Neutrophil (primary cell): ENCODE measurements around the gene NECTIN3.

ENCODE experiments used
- H3K27ac ChIP-seq: fragments of 200-600 bp; sonication (generic); 2 replicates; pipeline ENCODE4 v1.5.1; 2016; ENCODE audit warnings: mild to moderate bottlenecking, moderate library complexity
- H3K27me3 ChIP-seq: fragments of 200-600 bp; sonication (generic); 2 replicates; pipeline ENCODE4 v1.6.0; 2016; ENCODE audit warnings: mild to moderate bottlenecking
- H3K36me3 ChIP-seq: fragments of 200-600 bp; sonication (generic); 2 replicates; pipeline ENCODE4 v1.5.1; 2017
- H3K4me1 ChIP-seq, 2 experiments: fragments of 200-600 bp in 1 of 2; sonication (generic) in 1 of 2; 1 replicate in 1 of 2; 2 replicates in 1 of 2; pipeline versions ENCODE4 v1.5.1 to v1.6.1; 2013 to 2016; ENCODE audit warnings: low read depth in 1 of 2, low read length in 1 of 2, mild to moderate bottlenecking in 1 of 2, moderate library complexity in 1 of 2; ENCODE audit not compliant: control insufficient read depth in 1 of 2, insufficient read depth in 1 of 2
- H3K4me3 ChIP-seq, 2 experiments: fragments of 200-600 bp in 1 of 2; sonication (generic) in 1 of 2; 1 replicate in 1 of 2; 2 replicates in 1 of 2; pipeline ENCODE4 v1.5.1; 2013 to 2016; ENCODE audit warnings: low read depth in 1 of 2, low read length in 1 of 2, mild to moderate bottlenecking in 1 of 2, moderate library complexity in 1 of 2
- H3K9me3 ChIP-seq: fragments of 200-600 bp; sonication (generic); 2 replicates; pipeline ENCODE4 v1.5.1; 2016
- CTCF ChIP-seq: fragments of 200-600 bp; sonication (generic); IDR thresholded peaks from 2 replicates; pipeline ENCODE4 v1.5.1; 2016; ENCODE audit warnings: antibody characterized with exemption

Gene NECTIN3

GRCh38 chr3:111106993-111107661, 35.5 kb downstream of the NECTIN3 start:
- Histone ChIP-seq H3K27ac (no peak overlapping the region), H3K4me1 (no peaks in the 10 kb centered on the region)
- TF ChIP-seq CTCF: no peak

GRCh38 chr3:111107662-111108035, 36.0 kb downstream of the NECTIN3 start:
- Histone ChIP-seq H3K4me3 (no peak overlapping the region), H3K9me3 (no peaks in the 10 kb centered on the region), H3K27me3 (no peaks in the 10 kb centered on the region), H3K27ac (no peak overlapping the region), H3K36me3 (no peaks in the 10 kb centered on the region), H3K4me1 (no peaks in the 10 kb centered on the region)
- TF ChIP-seq CTCF: no peak

More at GRCh38 chr3:111106993-111107661, 35.5 kb downstream of the NECTIN3 start:
- no peaks in the 10 kb centered on the region for H3K9me3 ChIP-seq
- no peaks in the 10 kb centered on the region for H3K36me3 ChIP-seq
- no peak overlapping the region for H3K4me3 ChIP-seq
- H3K27me3 ChIP-seq: no peaks in the 10 kb centered on the region

- no peak for TF ChIP-seq CTCF
- Histone ChIP-seq H3K27me3 (no peaks in the 10 kb centered on the region), H3K27ac (no peak overlapping the region), H3K4me1 (no peaks in the 10 kb centered on the region), H3K36me3 (no peaks in the 10 kb centered on the region), H3K4me3 (no peak overlapping the region), H3K9me3 (no peaks in the 10 kb centered on the region)
Measured at GRCh38 chr3:111112913-111113312, 41.3 kb downstream of the NECTIN3 start.

- no peak overlapping the region for H3K4me3 ChIP-seq
- H3K9me3 ChIP-seq: no peaks in the 10 kb centered on the region
- H3K27me3 ChIP-seq: no peaks in the 10 kb centered on the region
- TF ChIP-seq CTCF: no peak
- H3K27ac ChIP-seq: no peak overlapping the region
- no peaks in the 10 kb centered on the region for H3K4me1 ChIP-seq
- H3K36me3 ChIP-seq: no peaks in the 10 kb centered on the region
Measured at GRCh38 chr3:111128884-111129283, 57.3 kb downstream of the NECTIN3 start.

GRCh38 chr3:111130827-111131226, 59.2 kb downstream of the NECTIN3 start:
- no peaks in the 10 kb centered on the region for H3K9me3 ChIP-seq
- TF ChIP-seq CTCF: no peak
- H3K4me1 ChIP-seq: no peaks in the 10 kb centered on the region
- no peak overlapping the region for H3K4me3 ChIP-seq
- no peaks in the 10 kb centered on the region for H3K36me3 ChIP-seq
- no peaks in the 10 kb centered on the region for H3K27me3 ChIP-seq
- H3K27ac ChIP-seq: no peak overlapping the region
